BLaER1 (cell line): ENCODE data around the gene UQCR10.

Experiments
- H3K27ac ChIP-seq: shearing (Covaris generic); formaldehyde crosslinking; 2 replicates; pipeline ENCODE4 v1.8.1; 2022
- H3K27me3 ChIP-seq: shearing (Covaris generic); formaldehyde crosslinking; 2 replicates; pipeline ENCODE4 v1.8.1; 2022
- H3K36me3 ChIP-seq: shearing (Covaris generic); formaldehyde crosslinking; 2 replicates; pipeline ENCODE4 v1.8.1; 2022
- H3K4me1 ChIP-seq: shearing (Covaris generic); formaldehyde crosslinking; 2 replicates; pipeline ENCODE4 v1.8.1; 2022
- H3K4me2 ChIP-seq: shearing (Covaris generic); formaldehyde crosslinking; 2 replicates; pipeline ENCODE4 v1.8.1; 2022
- H3K4me3 ChIP-seq: shearing (Covaris generic); formaldehyde crosslinking; 2 replicates; pipeline ENCODE4 v1.8.1; 2022
- H3K9ac ChIP-seq: shearing (Covaris generic); formaldehyde crosslinking; 2 replicates; pipeline ENCODE4 v1.8.1; 2022
- H3K9me3 ChIP-seq: shearing (Covaris generic); formaldehyde crosslinking; 2 replicates; pipeline ENCODE4 v1.8.1; 2022
- H4K20me1 ChIP-seq: shearing (Covaris generic); formaldehyde crosslinking; 2 replicates; pipeline ENCODE4 v1.8.1; 2022
- Cebpa-rat ChIP-seq: shearing (Covaris generic); IDR thresholded peaks from 2 replicates; pipeline ENCODE4 v1.8.1; 2022

UQCR10 gene

GRCh38 chr22:29790061-29790460 lies 22.9 kb downstream of the UQCR10 start:
- Histone ChIP-seq H3K27ac (no peak overlapping the region), H3K4me3 (no peak overlapping the region), H3K27me3 (no peaks in the 10 kb centered on the region), H4K20me1 (no peaks in the 10 kb centered on the region), H3K9ac (no peak overlapping the region), H3K36me3 (peaks cover 88% of the 10 kb centered on the region), H3K4me1 (no peaks in the 10 kb centered on the region), H3K9me3 (no peaks in the 10 kb centered on the region), H3K4me2 (no peak overlapping the region)
- TF ChIP-seq Cebpa-rat, result no peak

- no peak for TF ChIP-seq Cebpa-rat
- peaks cover 18% of the 10 kb centered on the region for H3K4me1 ChIP-seq
- H3K4me3 ChIP-seq, result no peak overlapping the region
- H3K27ac ChIP-seq, result no peak overlapping the region
- 0 out of 2 replicates have a peak, but pooled peaks cover 9% of the 10 kb centered on the region for H4K20me1 ChIP-seq
- H3K9ac ChIP-seq, result no peak overlapping the region
- H3K27me3 ChIP-seq, result no peaks in the 10 kb centered on the region
- peaks cover 86% of the 10 kb centered on the region for H3K36me3 ChIP-seq
- no peak overlapping the region for H3K4me2 ChIP-seq
- H3K9me3 ChIP-seq, result no peaks in the 10 kb centered on the region
Measured at GRCh38 chr22:29793396-29793795, 26.2 kb downstream of the UQCR10 start.

- H3K27ac ChIP-seq, result no peak overlapping the region; the same call in 1 of the 2 replicates
- no peak overlapping the region for H3K4me2 ChIP-seq
- no peak overlapping the region for H3K9ac ChIP-seq
- H3K4me3 ChIP-seq, result no peak overlapping the region
- no peak for TF ChIP-seq Cebpa-rat
- no peaks in the 10 kb centered on the region for H3K27me3 ChIP-seq
- no peaks in the 10 kb centered on the region for H3K9me3 ChIP-seq
- H4K20me1 ChIP-seq, result 0 out of 2 replicates have a peak, but pooled peaks cover 9% of the 10 kb centered on the region
- H3K36me3 ChIP-seq, result peaks cover 76% of the 10 kb centered on the region
- peaks cover 41% of the 10 kb centered on the region for H3K4me1 ChIP-seq
Measured at GRCh38 chr22:29795663-29796062, 28.5 kb downstream of the UQCR10 start.

- H3K36me3 ChIP-seq, result peaks cover 76% of the 10 kb centered on the region
- H3K9ac ChIP-seq, result no peak overlapping the region
- H3K4me3 ChIP-seq, result no peak overlapping the region
- H3K9me3 ChIP-seq, result no peaks in the 10 kb centered on the region
- TF ChIP-seq Cebpa-rat, result no peak
- peak overlapping the region; percentile 91; the same call in 1 of the 2 replicates for H3K27ac ChIP-seq
- no peaks in the 10 kb centered on the region for H3K27me3 ChIP-seq
- H4K20me1 ChIP-seq, result 0 out of 2 replicates have a peak, but pooled peaks cover 9% of the 10 kb centered on the region
- peak overlapping the region; percentile 95 for H3K4me2 ChIP-seq
- peaks cover 47% of the 10 kb centered on the region for H3K4me1 ChIP-seq
Measured at GRCh38 chr22:29797351-29797750, 30.2 kb downstream of the UQCR10 start.

- 0 out of 2 replicates have a peak, but pooled peaks cover 9% of the 10 kb centered on the region for H4K20me1 ChIP-seq
- peaks cover 76% of the 10 kb centered on the region for H3K36me3 ChIP-seq
- H3K27ac ChIP-seq, result peak overlapping the region; percentile 91
- no peaks in the 10 kb centered on the region for H3K27me3 ChIP-seq
- H3K9ac ChIP-seq, result peak overlapping the region; percentile 73
- no peak for TF ChIP-seq Cebpa-rat
- H3K4me3 ChIP-seq, result peak overlapping the region; percentile 55
- peak overlapping the region; percentile 95 for H3K4me2 ChIP-seq
- H3K9me3 ChIP-seq, result no peaks in the 10 kb centered on the region
- peaks cover 47% of the 10 kb centered on the region for H3K4me1 ChIP-seq
Measured at GRCh38 chr22:29798318-29798717, 31.1 kb downstream of the UQCR10 start.

GRCh38 chr22:29798801-29799200 lies 31.6 kb downstream of the UQCR10 start:
- Histone ChIP-seq H3K27ac (peak overlapping the region; percentile 91), H3K4me1 (peaks cover 47% of the 10 kb centered on the region), H3K9ac (peak overlapping the region; percentile 73), H3K27me3 (no peaks in the 10 kb centered on the region), H3K4me2 (peak overlapping the region; percentile 95), H3K36me3 (peaks cover 76% of the 10 kb centered on the region), H3K9me3 (no peaks in the 10 kb centered on the region), H4K20me1 (0 out of 2 replicates have a peak, but pooled peaks cover 9% of the 10 kb centered on the region), H3K4me3 (peak overlapping the region; percentile 55)
- no peak for TF ChIP-seq Cebpa-rat

- Histone ChIP-seq H3K36me3 (peaks cover 78% of the 10 kb centered on the region), H3K4me3 (peak overlapping the region; percentile 55), H3K4me1 (peaks cover 47% of the 10 kb centered on the region), H3K4me2 (peak overlapping the region; percentile 95), H3K9ac (peak overlapping the region; percentile 73), H3K9me3 (no peaks in the 10 kb centered on the region), H3K27me3 (no peaks in the 10 kb centered on the region), H3K27ac (peak overlapping the region; percentile 91), H4K20me1 (0 out of 2 replicates have a peak, but pooled peaks cover 9% of the 10 kb centered on the region)
- TF ChIP-seq Cebpa-rat, result no peak
Measured at GRCh38 chr22:29799217-29799680, 32.1 kb downstream of the UQCR10 start.

- Histone ChIP-seq H3K9ac (peak overlapping the region; percentile 73; the same call in 1 of the 2 replicates), H4K20me1 (0 out of 2 replicates have a peak, but pooled peaks cover 9% of the 10 kb centered on the region), H3K27ac (peak overlapping the region; percentile 91; the same call in 1 of the 2 replicates), H3K4me3 (no peak overlapping the region), H3K36me3 (peaks cover 78% of the 10 kb centered on the region), H3K4me2 (peak overlapping the region; percentile 95; the same call in 1 of the 2 replicates), H3K4me1 (peaks cover 47% of the 10 kb centered on the region), H3K27me3 (no peaks in the 10 kb centered on the region), H3K9me3 (no peaks in the 10 kb centered on the region)
- no peak for TF ChIP-seq Cebpa-rat
Measured at GRCh38 chr22:29801153-29801552, 34.0 kb downstream of the UQCR10 start.

- H3K4me2 ChIP-seq, result no peak overlapping the region
- no peaks in the 10 kb centered on the region for H3K9me3 ChIP-seq
- no peaks in the 10 kb centered on the region for H3K27me3 ChIP-seq
- H3K27ac ChIP-seq, result peak overlapping the region; percentile 91; the same call in 1 of the 2 replicates
- H3K36me3 ChIP-seq, result peaks cover 78% of the 10 kb centered on the region
- TF ChIP-seq Cebpa-rat, result no peak
- peaks cover 45% of the 10 kb centered on the region for H3K4me1 ChIP-seq
- H4K20me1 ChIP-seq, result 0 out of 2 replicates have a peak, but pooled peaks cover 3% of the 10 kb centered on the region
- H3K4me3 ChIP-seq, result no peak overlapping the region
- H3K9ac ChIP-seq, result no peak overlapping the region
Measured at GRCh38 chr22:29801796-29802195, 34.6 kb downstream of the UQCR10 start.

- no peaks in the 10 kb centered on the region for H3K27me3 ChIP-seq
- no peak overlapping the region for H3K27ac ChIP-seq
- TF ChIP-seq Cebpa-rat, result no peak
- H3K36me3 ChIP-seq, result peaks cover 88% of the 10 kb centered on the region
- no peaks in the 10 kb centered on the region for H3K9me3 ChIP-seq
- H3K4me3 ChIP-seq, result no peak overlapping the region
- peaks cover 31% of the 10 kb centered on the region for H3K4me1 ChIP-seq
- no peaks in the 10 kb centered on the region for H4K20me1 ChIP-seq
- H3K9ac ChIP-seq, result no peak overlapping the region
- H3K4me2 ChIP-seq, result no peak overlapping the region
Measured at GRCh38 chr22:29803190-29803589, 36.0 kb downstream of the UQCR10 start.
